Measurements from ENCODE around the gene SPEN. TPM values are rescaled to one million over a fixed set of nuclear protein-coding genes. Genes with fewer than 3 reads are reported as not detected.
A peak's percentile ranks its signal among the peaks of the same experiment; 100 is the strongest.

Gene SPEN
- total and polyA plus RNA-seq, 2 of the 13 experiments (the other 11 are each of a cell fraction or from before 2014, with no cell fraction given) = 4.8 to 14.0 TPM

GRCh38 chr1:15835741-15836510 lies 11.6 kb upstream of the SPEN start (continued):
- TF ChIP-seq EP300 (IDR thresholded peaks at IDR 0.05; ENCODE audit: low read depth in 2 of 2, low read length in 2 of 2) (peak in 1 of 2 experiments; percentile 61; a peak in 2 of 4 replicates), EP300 (CRISPR knock-in tag; IDR thresholded peaks at IDR 0.05; ENCODE audit: borderline replicate concordance) (peak; percentile 42; the same call in 1 of the 2 replicates), CBX1 (IDR thresholded peaks at IDR 0.05; ENCODE audit: low read depth) (peak; percentile 4), MED8 (CRISPR knock-in tag; IDR thresholded peaks at IDR 0.05; ENCODE audit: insufficient replicate concordance) (no peak), KDM5B (CRISPR knock-in tag; IDR thresholded peaks at IDR 0.05; ENCODE audit: borderline replicate concordance) (peak; percentile 60), KLF16 (CRISPR knock-in tag; IDR thresholded peaks at IDR 0.05) (peak in 1 of 2 experiments; percentile 69; a peak in 1 of 4 replicates), TFDP1 (CRISPR knock-in tag; IDR thresholded peaks at IDR 0.05; ENCODE audit: borderline replicate concordance) (peak; percentile 86; the same call in 1 of the 2 replicates), NFAT5 (CRISPR knock-in tag; IDR thresholded peaks at IDR 0.05) (no peak; the same call in 1 of the 2 replicates), GATAD2A (CRISPR knock-in tag; IDR thresholded peaks at IDR 0.05) (peak; percentile 54; the same call in 1 of the 2 replicates), BRD4 (CRISPR knock-in tag; IDR thresholded peaks at IDR 0.05) (peak; percentile 60; the same call in 1 of the 2 replicates), IRF9 (CRISPR knock-in tag; IDR thresholded peaks at IDR 0.05; ENCODE audit: borderline replicate concordance) (no peak; the same call in 1 of the 2 replicates), FOXJ3 (CRISPR knock-in tag; IDR thresholded peaks at IDR 0.05; ENCODE audit: borderline replicate concordance) (no peak), AKAP8 (CRISPR knock-in tag; IDR thresholded peaks at IDR 0.05) (peak; percentile 80; the same call in 1 of the 2 replicates), ZNF816 (CRISPR knock-in tag; IDR thresholded peaks at IDR 0.05; ENCODE audit: borderline replicate concordance) (peak; percentile 83; the same call in 1 of the 2 replicates), NFIC (IDR thresholded peaks at IDR 0.05; ENCODE audit: low read length) (no peak), ZBTB25 (CRISPR knock-in tag; IDR thresholded peaks at IDR 0.05) (peak; percentile 28; the same call in 1 of the 2 replicates), IRF2 (CRISPR knock-in tag; IDR thresholded peaks at IDR 0.05) (peak; percentile 84), NFKBIZ (CRISPR knock-in tag; IDR thresholded peaks at IDR 0.05) (peak; percentile 30; the same call in 1 of the 2 replicates), DBP (CRISPR knock-in tag; IDR thresholded peaks at IDR 0.05; ENCODE audit: not compliant biosample characterization) (peak; percentile 34)
